ENCODE results near the gene ZNF516. TPM values are rescaled to one million over a fixed set of nuclear protein-coding genes. Genes with fewer than 3 reads are reported as not detected.
A peak's percentile ranks its signal among the peaks of the same experiment; 100 is the strongest.

ZNF516 gene
- total RNA-seq, 1 experiment from 2014 or later: 22.6 TPM

GRCh38 chr18:76432970-76433767 is 61.9 kb downstream of the ZNF516 start:
- Mint-ChIP-seq H3K36me3 (ENCODE audit: insufficient read depth in 1 of 3, low read depth in 3 of 3) (peaks cover 0 to 16% (median 5%) of the 10 kb centered on the region in 3 experiments; a peak in 4 of 7 replicates), H3K27ac (peak overlapping the region in 1 of 3 experiments; percentile 92; a peak in 2 of 7 replicates), H3K27me3 (ENCODE audit: low read depth) (no peaks in the 10 kb centered on the region), H3K4me1 (peaks cover 10 to 14% of the 10 kb centered on the region in 2 experiments), H3K9me3 (no peaks in the 10 kb centered on the region), H3K4me3 (no peak overlapping the region)
- no peaks in the 10 kb centered on the region for H3K23me2 ChIP-seq (ENCODE audit: insufficient read length, low read depth, low read length, poor library complexity, severe bottlenecking)
- H3K4me2 ChIP-seq (ENCODE audit: insufficient read depth, insufficient read length, low read length): no peak overlapping the region
- no peak overlapping the region for H2AK5ac ChIP-seq (ENCODE audit: insufficient read length, low read length)
- H3K27me3 ChIP-seq (ENCODE audit: insufficient read depth, low read length): no peaks in the 10 kb centered on the region
- no peaks in the 10 kb centered on the region for H3K79me2 ChIP-seq (ENCODE audit: insufficient read depth, low read length)
- no peak for TF ChIP-seq CTCF (conservative IDR thresholded peaks at IDR 0.05)
- no peaks in the 10 kb centered on the region for H3K4me1 ChIP-seq (ENCODE audit: insufficient read depth, low read length)
- no peak overlapping the region for H4K8ac ChIP-seq (replicated peaks; ENCODE audit: insufficient read length, low read depth, low read length)
- no peak overlapping the region for H3K14ac ChIP-seq (ENCODE audit: insufficient read depth, low read length)
- no peak overlapping the region for H3K23ac ChIP-seq (ENCODE audit: insufficient read length, low read depth, low read length)
- H2BK15ac ChIP-seq (ENCODE audit: low read depth, low read length): no peak overlapping the region
- H3K79me1 ChIP-seq (ENCODE audit: insufficient read depth, low read depth, low read length, poor library complexity, severe bottlenecking): no peaks in the 10 kb centered on the region
- H2AFZ ChIP-seq (ENCODE audit: low read length): no peak overlapping the region
- no peak overlapping the region for H3K9ac ChIP-seq (ENCODE audit: extremely low read depth, insufficient read length, low read length)
- H4K5ac ChIP-seq (ENCODE audit: insufficient read length, low read depth, low read length): no peak overlapping the region
- no CpG with 5 or more reads among the region's 25 CpGs for WGBS (ENCODE audit: extremely low coverage, insufficient read length, low lambda C conversion rate)
- H3T11ph ChIP-seq (ENCODE audit: low read length): no peak overlapping the region
- no peak for DNase-seq
- H3K27ac ChIP-seq (ENCODE audit: insufficient read length, low read depth, low read length): no peak overlapping the region
- H4K91ac ChIP-seq (ENCODE audit: insufficient read length, low read depth, low read length): no peak overlapping the region
- H3K56ac ChIP-seq (ENCODE audit: insufficient read length, low read depth, low read length): no peak overlapping the region
- no peak overlapping the region for H3K18ac ChIP-seq (ENCODE audit: insufficient read length, low read depth, low read length)
- no peak overlapping the region for H2BK12ac ChIP-seq (ENCODE audit: insufficient read length, low read depth, low read length)
- no peak overlapping the region for H2BK5ac ChIP-seq (ENCODE audit: insufficient read length, low read length)
- H3K9me3 ChIP-seq (ENCODE audit: control insufficient read depth, low read depth, low read length): no peaks in the 10 kb centered on the region
- no peak overlapping the region for H2BK120ac ChIP-seq (ENCODE audit: low read depth, low read length, poor library complexity, severe bottlenecking)
- H3K4ac ChIP-seq (ENCODE audit: low read depth, low read length): no peak overlapping the region
- H2BK20ac ChIP-seq (ENCODE audit: low read depth, low read length, poor library complexity, severe bottlenecking): no peak overlapping the region
- H4K20me1 ChIP-seq (ENCODE audit: control insufficient read depth, insufficient read depth, insufficient read length): no peaks in the 10 kb centered on the region

Data from H9 (cell line).